Ovary (tissue), 3 donors: ENCODE measurements around the gene AFF3.

Experiments used
- POLR2A ChIP-seq: fragments of 450-650 bp; IDR thresholded peaks from one replicate; pipeline ENCODE4 v1.6.1; 2017; ENCODE audit warnings: antibody characterized with exemption, mild to moderate bottlenecking, moderate library complexity
- TF ChIP-seq, protein P1 (sequence below), 3 donors: fragments of 450-650 bp in 2 of 3; fragments of 200-600 bp in 1 of 3; IDR thresholded peaks; one replicate each; pipeline versions ENCODE4 v1.5.1 to v1.8.0; 2016 to 2022; ENCODE audit warnings: antibody characterized with exemption in 3 of 3, mild to moderate bottlenecking in 1 of 3
- donor health status: DM: no; HTN: no; CAD: no.

DNA sequence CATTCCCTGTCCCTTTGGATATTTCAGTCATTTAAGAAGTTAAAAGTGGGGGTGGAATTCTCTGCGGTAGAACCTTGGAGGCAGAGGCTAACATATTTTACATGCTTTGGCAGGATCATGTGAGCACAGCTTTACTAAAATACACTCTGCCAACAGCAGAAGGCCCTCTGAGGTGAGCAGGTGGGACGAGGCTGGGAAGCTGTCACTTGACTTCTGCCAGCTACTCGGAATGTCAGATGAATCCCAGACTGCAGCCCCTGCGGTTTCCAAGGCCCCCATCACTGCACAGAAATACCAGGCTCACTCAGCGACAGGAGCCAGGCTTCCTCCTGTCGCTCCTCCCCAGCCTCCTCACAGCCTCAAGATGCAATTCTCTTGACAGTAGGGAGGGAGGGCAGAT lies 431.7 kb downstream of the AFF3 start:
- TF ChIP-seq POLR2A: no peak
- TF ChIP-seq, protein P1, sequence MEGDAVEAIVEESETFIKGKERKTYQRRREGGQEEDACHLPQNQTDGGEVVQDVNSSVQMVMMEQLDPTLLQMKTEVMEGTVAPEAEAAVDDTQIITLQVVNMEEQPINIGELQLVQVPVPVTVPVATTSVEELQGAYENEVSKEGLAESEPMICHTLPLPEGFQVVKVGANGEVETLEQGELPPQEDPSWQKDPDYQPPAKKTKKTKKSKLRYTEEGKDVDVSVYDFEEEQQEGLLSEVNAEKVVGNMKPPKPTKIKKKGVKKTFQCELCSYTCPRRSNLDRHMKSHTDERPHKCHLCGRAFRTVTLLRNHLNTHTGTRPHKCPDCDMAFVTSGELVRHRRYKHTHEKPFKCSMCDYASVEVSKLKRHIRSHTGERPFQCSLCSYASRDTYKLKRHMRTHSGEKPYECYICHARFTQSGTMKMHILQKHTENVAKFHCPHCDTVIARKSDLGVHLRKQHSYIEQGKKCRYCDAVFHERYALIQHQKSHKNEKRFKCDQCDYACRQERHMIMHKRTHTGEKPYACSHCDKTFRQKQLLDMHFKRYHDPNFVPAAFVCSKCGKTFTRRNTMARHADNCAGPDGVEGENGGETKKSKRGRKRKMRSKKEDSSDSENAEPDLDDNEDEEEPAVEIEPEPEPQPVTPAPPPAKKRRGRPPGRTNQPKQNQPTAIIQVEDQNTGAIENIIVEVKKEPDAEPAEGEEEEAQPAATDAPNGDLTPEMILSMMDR (IDR thresholded peaks at IDR 0.05): no peak
